Sigmoid colon (tissue), 7 donors: ENCODE measurements around the gene SPON2. TPM values are rescaled to one million over a fixed set of nuclear protein-coding genes. Genes with fewer than 3 reads are reported as not detected.
A peak's percentile ranks its signal among the peaks of the same experiment; 100 is the strongest.

Experiments used
- DNase-seq: peaks from one replicate; pipeline ENCODE4 v3.0.0-alpha.2; 2019
- H3K27ac ChIP-seq, 4 donors: fragments of 200-600 bp; sonication (generic); one replicate each; pipeline ENCODE4 v1.5.1; 2016 to 2019; ENCODE audit warnings: mild to moderate bottlenecking in 1 of 4
- H3K27me3 ChIP-seq, 3 donors: fragments of 200-600 bp; sonication (generic); one replicate each; pipeline ENCODE4 v1.5.1; 2019; ENCODE audit warnings: mild to moderate bottlenecking in 1 of 3
- H3K36me3 ChIP-seq, 4 donors: fragments of 200-600 bp; sonication (generic); one replicate each; pipeline ENCODE4 v1.5.1; 2016 to 2019
- H3K4me1 ChIP-seq, 4 donors: fragments of 200-600 bp; sonication (generic); one replicate each; pipeline ENCODE4 v1.5.1; 2017 to 2019
- H3K4me3 ChIP-seq, 4 donors: fragments of 200-600 bp; sonication (generic); one replicate each; pipeline ENCODE4 v1.5.1; 2017 to 2019; ENCODE audit warnings: mild to moderate bottlenecking in 2 of 4, moderate library complexity in 1 of 4
- H3K9me3 ChIP-seq, 4 donors: fragments of 200-600 bp in 3 of 4; sonication (generic) in 3 of 4; one replicate each; pipeline versions ENCODE4 v1.5.1 to v1.6.1; 2013 to 2019
- EP300 ChIP-seq, 4 donors: sonication (generic); formaldehyde crosslinking; IDR thresholded peaks; one replicate each; pipeline ENCODE4 v1.6.1; 2017; ENCODE audit warnings: antibody characterized with exemption in 4 of 4
- POLR2A ChIP-seq, 2 donors: fragments of 450-650 bp; IDR thresholded peaks; one replicate each; pipeline ENCODE4 v1.6.1; 2016; ENCODE audit warnings: antibody characterized with exemption in 2 of 2, mild to moderate bottlenecking in 2 of 2, moderate library complexity in 2 of 2
- POLR2AphosphoS5 ChIP-seq, 4 donors: sonication (generic); formaldehyde crosslinking; IDR thresholded peaks; one replicate each; pipeline ENCODE4 v1.6.1; 2017; ENCODE audit warnings: antibody characterized with exemption in 4 of 4
- WGBS, 2 donors: extraction: QIAGEN DNeasy Blood & Tissue Kit; methylation state at CpG; one replicate each; pipeline ENCODE4 v1.1.7; 2013; 5-methylcytosine and 5-hydroxymethylcytosine counted together
- intact Hi-C: fragments of 100-400 bp; cut with DNase I; formaldehyde crosslinking; loops from one replicate; pipeline ENCODE4 v1.15.1; 2023
- polyA plus RNA-seq, 3 donors: library from polyadenylated mRNA; stranded (reverse); fragments of 200-250 nt; gene quantifications; one replicate each; pipeline ENCODE4 v1.2.3, GENCODE V29; 2013
- total RNA-seq, 4 donors: library from RNA; depleted of rRNA; stranded (reverse); fragments of >200 nt; gene quantifications; one replicate each; pipeline ENCODE4 v1.1.0, GENCODE V29; 2016
- TF ChIP-seq, protein P1 (sequence below), 4 experiments: fragments of 450-650 bp in 3 of 4; fragments of 200-600 bp in 1 of 4; IDR thresholded peaks; one replicate each; pipeline ENCODE4 v1.5.1; 2016 to 2019; ENCODE audit warnings: antibody characterized with exemption in 4 of 4, mild to moderate bottlenecking in 3 of 4, moderate library complexity in 2 of 4
- donor health status: healthy with polysubstance abuse.
- donor health status: Bipolar disorder and iron deficiency.
- donor health status: healthy.

The SPON2 gene
- total and polyA plus RNA-seq, 7 donors: 8.6 to 165 (median 33.6) TPM

- no peak overlapping the region for H3K4me3 ChIP-seq
- intact Hi-C loops: no loop called here
- no peaks in the 10 kb centered on the region for H3K9me3 ChIP-seq
- WGBS, 2 donors: 92 to 95% methylated on average over 27 of the region's 27 CpGs
- H3K4me1 ChIP-seq: peaks cover 0 to 20% (median 12%) of the 10 kb centered on the region in 4 donors
- peaks cover 32 to 83% (median 52%) of the 10 kb centered on the region in 4 donors for H3K36me3 ChIP-seq
- peak overlapping the region in 1 of 4 donors; percentile 25 for H3K27ac ChIP-seq
- DNase-seq: no peak
- TF ChIP-seq POLR2A (IDR thresholded peaks at IDR 0.05) (no peak), POLR2AphosphoS5 (IDR thresholded peaks at IDR 0.05) (no peak), EP300 (IDR thresholded peaks at IDR 0.05) (no peak)
- TF ChIP-seq, protein P1, sequence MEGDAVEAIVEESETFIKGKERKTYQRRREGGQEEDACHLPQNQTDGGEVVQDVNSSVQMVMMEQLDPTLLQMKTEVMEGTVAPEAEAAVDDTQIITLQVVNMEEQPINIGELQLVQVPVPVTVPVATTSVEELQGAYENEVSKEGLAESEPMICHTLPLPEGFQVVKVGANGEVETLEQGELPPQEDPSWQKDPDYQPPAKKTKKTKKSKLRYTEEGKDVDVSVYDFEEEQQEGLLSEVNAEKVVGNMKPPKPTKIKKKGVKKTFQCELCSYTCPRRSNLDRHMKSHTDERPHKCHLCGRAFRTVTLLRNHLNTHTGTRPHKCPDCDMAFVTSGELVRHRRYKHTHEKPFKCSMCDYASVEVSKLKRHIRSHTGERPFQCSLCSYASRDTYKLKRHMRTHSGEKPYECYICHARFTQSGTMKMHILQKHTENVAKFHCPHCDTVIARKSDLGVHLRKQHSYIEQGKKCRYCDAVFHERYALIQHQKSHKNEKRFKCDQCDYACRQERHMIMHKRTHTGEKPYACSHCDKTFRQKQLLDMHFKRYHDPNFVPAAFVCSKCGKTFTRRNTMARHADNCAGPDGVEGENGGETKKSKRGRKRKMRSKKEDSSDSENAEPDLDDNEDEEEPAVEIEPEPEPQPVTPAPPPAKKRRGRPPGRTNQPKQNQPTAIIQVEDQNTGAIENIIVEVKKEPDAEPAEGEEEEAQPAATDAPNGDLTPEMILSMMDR (IDR thresholded peaks at IDR 0.05): no peak
- no peaks in the 10 kb centered on the region for H3K27me3 ChIP-seq
Measured at GRCh38 chr4:1217366-1217765, 45.0 kb upstream of the SPON2 start.

DNA sequence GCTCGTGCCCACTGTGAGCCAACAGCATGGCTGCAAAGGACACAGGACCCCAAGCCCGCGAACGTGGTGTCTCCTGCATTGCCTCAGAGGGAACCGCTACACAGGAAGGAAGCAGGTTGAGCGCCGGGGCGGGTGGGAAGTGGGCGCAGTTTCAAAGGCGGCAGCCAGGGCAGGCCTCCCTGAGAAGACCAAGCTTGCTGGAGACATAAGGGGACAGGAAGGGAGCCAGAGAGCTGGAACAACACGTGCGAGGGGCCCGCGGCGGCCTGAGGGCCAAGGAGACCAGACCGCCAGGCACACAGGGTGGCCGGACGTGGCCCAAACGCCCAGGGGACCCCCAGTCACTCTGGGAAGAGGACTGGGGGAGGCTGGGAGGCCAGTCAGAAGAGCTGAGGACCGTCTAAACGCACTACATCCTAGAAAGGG is 44.5 kb upstream of the SPON2 start:
- no peak for DNase-seq
- peak overlapping the region in 1 of 4 donors; percentile 25 for H3K27ac ChIP-seq
- H3K9me3 ChIP-seq: no peaks in the 10 kb centered on the region
- intact Hi-C loops: no loop called here
- TF ChIP-seq POLR2A (IDR thresholded peaks at IDR 0.05) (no peak), POLR2AphosphoS5 (IDR thresholded peaks at IDR 0.05) (no peak), EP300 (IDR thresholded peaks at IDR 0.05) (no peak)
- TF ChIP-seq, protein P1 (IDR thresholded peaks at IDR 0.05): no peak
- H3K36me3 ChIP-seq: peaks cover 32 to 81% (median 50%) of the 10 kb centered on the region in 4 donors
- 43 to 82% methylated on average over 21 of the region's 21 CpGs for WGBS, 2 donors
- H3K4me3 ChIP-seq: no peak overlapping the region
- H3K4me1 ChIP-seq: peaks cover 0 to 25% (median 17%) of the 10 kb centered on the region in 4 donors
- no peaks in the 10 kb centered on the region for H3K27me3 ChIP-seq

DNA sequence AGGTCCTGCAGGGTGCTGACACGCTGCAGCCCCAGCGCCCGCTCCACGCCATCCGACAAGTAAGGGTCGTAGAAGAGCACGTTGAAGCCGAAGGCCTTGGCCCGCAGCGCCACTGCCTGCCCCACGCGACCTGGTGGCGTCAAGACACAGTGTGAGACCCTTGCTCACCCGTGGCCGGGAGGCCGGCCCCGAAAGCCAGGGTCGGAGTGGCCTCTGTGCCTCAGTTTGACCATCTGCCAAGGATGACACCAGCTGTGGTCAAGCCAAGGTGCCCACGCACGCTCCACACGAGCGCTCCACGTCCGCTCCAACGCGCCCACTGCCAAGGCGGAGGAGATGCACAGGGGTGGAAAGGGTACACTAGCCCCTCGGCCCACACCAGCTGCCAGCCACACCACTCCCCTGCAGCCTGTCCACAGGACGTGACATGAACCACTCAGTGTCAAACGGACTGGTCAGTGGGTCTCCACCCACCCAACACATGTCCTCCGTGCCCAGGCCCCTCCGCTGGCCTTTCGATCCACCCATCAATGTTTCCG is 43.8 kb upstream of the SPON2 start:
- no peak for TF ChIP-seq POLR2AphosphoS5 (IDR thresholded peaks at IDR 0.05)
- no peak for TF ChIP-seq EP300 (IDR thresholded peaks at IDR 0.05)
- TF ChIP-seq POLR2A (IDR thresholded peaks at IDR 0.05): no peak
- TF ChIP-seq, protein P1 (IDR thresholded peaks at IDR 0.05): no peak
- H3K36me3 ChIP-seq: peaks cover 32 to 74% (median 45%) of the 10 kb centered on the region in 4 donors
- no peaks in the 10 kb centered on the region for H3K27me3 ChIP-seq
- intact Hi-C loops: no loop called here
- no peaks in the 10 kb centered on the region for H3K9me3 ChIP-seq
- no peak overlapping the region for H3K4me3 ChIP-seq
- peak overlapping the region in 2 of 4 donors; percentile 8 to 25 for H3K27ac ChIP-seq
- DNase-seq: no peak
- WGBS, 2 donors: 96% methylated on average over 34 of the region's 34 CpGs
- H3K4me1 ChIP-seq: peaks cover 0 to 32% (median 24%) of the 10 kb centered on the region in 4 donors

- Histone ChIP-seq H3K4me3 (no peak overlapping the region), H3K4me1 (peaks cover 0 to 39% (median 32%) of the 10 kb centered on the region in 4 donors), H3K27me3 (no peaks in the 10 kb centered on the region), H3K9me3 (no peaks in the 10 kb centered on the region), H3K36me3 (peaks cover 32 to 71% (median 44%) of the 10 kb centered on the region in 4 donors), H3K27ac (peak overlapping the region in 1 of 4 donors; percentile 8)
- TF ChIP-seq POLR2A (IDR thresholded peaks at IDR 0.05) (no peak), POLR2AphosphoS5 (IDR thresholded peaks at IDR 0.05) (peak in 1 of 4 donors; percentile 6)
- TF ChIP-seq, protein P1 (IDR thresholded peaks at IDR 0.05): no peak
- intact Hi-C loops: no loop called here
- DNase-seq: no peak
- 85 to 88% methylated on average over 31 of the region's 31 CpGs for WGBS, 2 donors
Measured at GRCh38 chr4:1215141-1216075, 43.0 kb upstream of the SPON2 start.
